SKM-1 (cell line): ENCODE data around the gene NFXL1.
A peak's percentile ranks its signal among the peaks of the same experiment; 100 is the strongest.
"Not testable (repeated sequence)": the region's sequence is repeated elsewhere in the genome, so short reads cannot be mapped to it uniquely, and the experiment has no call there.

Experiments
- DNase-seq: peaks from one replicate; lab custom pipeline; 2025; ENCODE audit not compliant: unreplicated experiment; lab: John Stamatoyannopoulos, UW

The NFXL1 gene

GRCh38 chr4:47914220-47914925 is at the start of gene NFXL1:
NFXL1 (minus strand) TSS chr4:47914583; CDS start chr4:47914203, 380 bp downstream.
- DNase-seq = peak; percentile 91

DNA sequence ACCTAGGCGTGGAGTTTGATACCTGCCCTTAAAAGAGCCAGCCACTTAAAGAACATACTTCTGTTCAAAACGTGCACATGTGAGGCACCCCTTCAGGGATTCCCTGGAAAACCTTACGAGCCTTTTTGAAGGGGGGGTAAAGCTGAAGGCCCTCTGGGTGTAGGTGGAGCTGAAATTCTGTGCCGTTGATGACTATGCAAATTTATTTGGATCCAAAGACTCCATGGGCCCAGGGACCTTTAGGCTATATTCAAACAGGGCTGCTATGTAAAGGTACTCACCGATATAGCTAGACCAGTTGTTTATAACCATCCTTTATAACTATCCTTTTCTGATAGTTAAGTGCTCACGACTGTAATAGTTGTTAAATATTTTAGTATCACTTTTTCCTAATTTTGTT is 40.3 kb upstream of the NFXL1 start:
- DNase-seq = no peak

DNA sequence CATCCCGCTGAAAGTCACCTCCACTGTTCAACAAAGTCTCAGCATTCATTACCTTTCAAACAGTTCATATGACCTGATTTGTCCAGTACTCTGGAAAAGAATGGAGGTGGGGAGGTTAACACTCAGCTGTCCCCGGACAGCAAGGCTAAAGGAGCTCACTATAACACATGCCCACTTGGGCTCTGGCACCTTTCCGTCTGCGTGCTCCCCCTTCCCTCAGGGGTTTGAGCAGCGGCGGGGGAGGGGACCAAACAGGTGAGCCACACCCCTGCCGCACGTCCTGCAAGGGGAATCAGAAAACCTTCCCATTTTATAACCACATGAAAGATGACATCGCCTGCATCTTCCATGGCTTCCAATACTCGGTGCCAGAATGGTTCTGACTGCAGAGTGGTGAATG is 39.9 kb upstream of the NFXL1 start:
- no peak for DNase-seq

GRCh38 chr4:47945930-47946726 is 31.7 kb upstream of the NFXL1 start:
- DNase-seq = no peak

DNA sequence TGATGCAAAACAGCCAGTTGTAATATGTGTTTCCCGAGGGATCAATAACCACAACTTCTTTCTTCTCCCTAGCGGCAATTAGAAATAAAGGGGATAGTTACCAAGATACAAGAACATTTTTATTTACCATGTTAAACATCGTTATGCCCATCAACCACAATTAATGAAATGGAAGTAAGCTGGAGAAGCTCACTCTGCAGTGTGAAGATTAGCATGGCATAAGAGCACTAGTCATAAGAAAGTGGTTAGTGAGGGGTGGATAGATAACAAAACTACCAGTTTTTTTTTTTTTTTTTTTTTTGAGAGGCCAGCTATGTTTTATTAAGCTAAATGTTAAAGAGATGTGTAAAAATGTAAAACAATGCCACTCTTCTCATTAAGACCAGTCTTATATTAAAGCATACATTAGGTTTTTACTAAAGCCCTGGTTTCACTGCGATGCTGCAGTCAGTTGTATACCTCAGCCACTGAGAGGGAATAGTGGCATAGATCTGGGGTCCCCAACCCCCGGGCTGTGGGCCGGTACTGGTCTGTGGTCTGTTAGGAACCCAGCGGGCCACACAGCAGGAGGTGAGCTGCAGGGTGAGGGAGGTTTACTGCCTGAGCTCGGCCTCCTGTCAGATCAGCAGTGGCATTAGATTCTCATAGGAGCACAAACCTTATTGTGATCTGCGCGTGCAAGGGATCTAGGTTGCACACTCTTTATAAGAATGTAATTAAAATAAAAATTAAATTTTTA is 27.9 kb upstream of the NFXL1 start:
- DNase-seq = no peak

- no peak for DNase-seq
Measured at GRCh38 chr4:47939456-47939855, 25.1 kb upstream of the NFXL1 start.

DNA sequence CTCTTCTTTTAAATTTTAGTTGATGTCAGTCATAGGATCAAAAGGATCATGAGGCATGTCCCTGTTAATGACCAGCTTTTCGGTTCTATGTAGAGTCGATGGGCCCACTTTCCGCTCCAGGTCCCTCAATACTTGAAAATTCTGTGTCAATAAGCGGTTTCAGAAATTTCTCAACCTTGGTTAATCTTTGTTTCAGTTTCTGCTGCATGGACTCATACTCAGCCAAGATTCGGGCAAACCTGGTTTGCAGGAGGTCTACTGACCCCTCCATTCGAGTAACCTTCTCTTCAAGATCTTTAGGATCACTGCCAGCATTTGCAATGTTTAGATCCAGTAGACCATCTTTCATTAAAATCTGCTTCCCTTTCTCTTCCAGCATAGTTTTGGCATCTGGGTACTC is 22.0 kb upstream of the NFXL1 start:
- DNase-seq = no peak

- peak; percentile 38 for DNase-seq
Measured at GRCh38 chr4:47933840-47934239, 19.5 kb upstream of the NFXL1 start.

DNA sequence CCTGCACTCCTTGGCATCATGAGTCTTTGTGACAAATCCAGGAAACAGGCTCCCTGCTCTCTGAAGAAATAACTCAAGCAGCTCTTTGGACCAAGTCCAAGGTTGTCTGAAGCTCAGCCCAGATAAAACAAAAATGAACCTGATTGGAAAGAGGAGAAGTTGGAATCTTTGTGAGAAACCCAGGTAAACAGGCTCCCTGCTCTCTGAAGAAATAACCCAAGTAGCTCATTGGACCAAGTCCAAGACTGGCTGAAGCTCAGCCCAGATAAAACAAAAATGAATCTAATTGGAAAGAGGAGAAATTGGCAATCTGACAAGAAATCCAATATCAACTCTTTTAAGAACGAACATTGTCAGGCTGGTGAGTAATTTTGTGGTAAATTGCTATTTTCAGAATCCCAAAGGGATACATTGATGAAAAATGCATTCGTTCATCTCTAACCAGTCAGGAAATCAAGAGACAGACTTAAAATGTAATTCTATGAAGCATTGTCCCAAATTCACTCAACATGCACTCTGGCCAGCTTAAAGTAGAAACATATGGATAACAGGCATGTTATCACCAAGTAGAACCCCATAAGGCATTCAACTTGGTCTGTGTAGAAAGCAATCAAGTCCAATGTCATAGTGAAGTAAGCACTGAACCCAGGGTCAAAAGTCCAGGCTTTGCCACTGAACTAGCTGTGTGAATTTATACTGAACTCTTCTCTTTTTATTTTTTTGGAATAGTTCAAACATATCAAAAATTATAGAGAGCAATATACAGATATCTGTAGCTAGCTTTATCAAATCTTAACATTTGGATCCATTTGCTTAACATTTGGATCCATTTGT is 16.8 kb upstream of the NFXL1 start:
- no peak for DNase-seq

GRCh38 chr4:47929682-47930201 is 15.4 kb upstream of the NFXL1 start:
- DNase-seq = no peak

- no peak for DNase-seq
Measured at GRCh38 chr4:47926667-47927258, 12.4 kb upstream of the NFXL1 start.

GRCh38 chr4:47923261-47923608 is 8.9 kb upstream of the NFXL1 start:
- peak; percentile 38 for DNase-seq

DNA sequence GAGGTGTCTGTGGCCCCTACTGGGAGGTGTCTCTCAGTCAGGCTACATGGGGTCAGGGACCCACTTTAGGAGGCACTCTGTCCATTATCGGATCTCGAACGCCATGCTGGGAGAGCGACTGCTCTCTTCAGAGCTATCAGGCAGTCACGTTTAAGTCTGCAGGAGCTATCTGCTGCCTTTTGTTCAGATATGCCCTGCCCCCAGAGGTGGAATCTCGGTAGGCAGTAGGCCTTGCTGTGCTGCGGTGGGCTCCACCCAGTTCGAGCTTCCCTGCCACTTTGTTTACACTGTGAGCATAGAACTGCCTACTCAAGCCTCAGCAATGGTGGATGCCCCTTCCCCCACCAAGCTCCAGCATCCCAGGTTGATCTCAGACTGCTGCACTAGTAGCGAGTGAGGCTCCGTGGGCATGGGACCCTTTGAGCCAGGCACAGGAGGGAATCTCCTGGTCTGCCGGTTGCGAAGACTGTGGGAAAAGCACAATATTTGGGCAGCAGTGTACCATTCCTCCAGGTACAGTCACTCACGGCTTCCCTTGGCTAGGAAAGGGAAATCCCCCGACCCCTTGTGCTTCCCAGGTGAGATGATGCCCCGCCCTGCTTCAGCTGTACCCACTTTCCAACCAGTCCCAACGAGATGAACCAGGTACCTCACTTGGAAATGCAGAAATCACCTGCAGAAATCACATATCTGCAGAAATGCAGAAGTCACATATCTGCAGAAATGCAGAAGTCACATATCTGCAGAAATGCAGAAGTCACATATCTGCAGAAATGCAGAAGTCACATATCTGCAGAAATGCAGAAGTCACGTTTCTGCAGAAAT is 8.3 kb upstream of the NFXL1 start:
- not testable (repeated sequence) for DNase-seq

DNA sequence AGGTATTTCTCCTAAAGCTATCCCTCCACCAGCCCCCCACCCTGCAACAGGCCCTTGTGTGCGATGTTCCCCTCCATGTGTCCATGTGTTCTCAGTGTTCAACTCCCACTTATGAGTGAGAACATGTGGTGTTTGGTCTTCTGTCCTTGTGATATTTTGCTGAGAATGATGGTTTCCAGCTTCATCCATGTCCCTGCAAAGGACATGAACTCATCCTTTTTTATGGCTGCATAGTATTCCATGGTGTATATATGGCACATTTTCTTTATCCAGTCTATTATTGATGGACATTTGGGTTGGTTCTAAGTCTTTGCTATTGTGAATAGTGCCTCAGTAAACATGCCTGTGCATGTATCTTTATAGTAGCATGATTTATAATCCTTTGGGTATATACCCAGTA is 2.8 kb upstream of the NFXL1 start:
- DNase-seq = not testable (repeated sequence)

DNA sequence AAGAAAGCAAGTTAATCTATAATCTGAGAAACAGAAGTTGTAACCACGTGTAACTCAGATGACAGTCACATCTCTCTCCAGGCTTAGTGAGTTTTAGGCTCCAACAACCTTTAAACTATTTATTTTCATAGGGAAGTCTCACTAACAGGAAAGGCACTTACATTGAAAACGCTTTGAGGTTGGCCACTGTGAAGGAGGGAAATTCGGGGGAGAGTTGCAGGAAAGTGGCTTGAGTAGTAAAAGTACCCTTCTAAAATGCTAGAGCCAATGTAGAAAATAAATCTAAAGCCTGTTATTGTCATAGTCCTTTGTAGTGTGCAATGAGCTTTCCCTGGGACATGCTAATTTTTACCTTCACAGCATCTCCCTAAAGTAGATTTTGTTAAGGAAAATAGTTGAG is 995 bp upstream of the NFXL1 start:
- no peak for DNase-seq

- DNase-seq = no peak
Measured at GRCh38 chr4:47914926-47915237, 499 bp upstream of the NFXL1 start.

GRCh38 chr4:47913861-47914219 is 543 bp downstream of the NFXL1 start:
- DNase-seq = no peak

GRCh38 chr4:47913330-47913729 is 1.1 kb downstream of the NFXL1 start:
- no peak for DNase-seq

DNA sequence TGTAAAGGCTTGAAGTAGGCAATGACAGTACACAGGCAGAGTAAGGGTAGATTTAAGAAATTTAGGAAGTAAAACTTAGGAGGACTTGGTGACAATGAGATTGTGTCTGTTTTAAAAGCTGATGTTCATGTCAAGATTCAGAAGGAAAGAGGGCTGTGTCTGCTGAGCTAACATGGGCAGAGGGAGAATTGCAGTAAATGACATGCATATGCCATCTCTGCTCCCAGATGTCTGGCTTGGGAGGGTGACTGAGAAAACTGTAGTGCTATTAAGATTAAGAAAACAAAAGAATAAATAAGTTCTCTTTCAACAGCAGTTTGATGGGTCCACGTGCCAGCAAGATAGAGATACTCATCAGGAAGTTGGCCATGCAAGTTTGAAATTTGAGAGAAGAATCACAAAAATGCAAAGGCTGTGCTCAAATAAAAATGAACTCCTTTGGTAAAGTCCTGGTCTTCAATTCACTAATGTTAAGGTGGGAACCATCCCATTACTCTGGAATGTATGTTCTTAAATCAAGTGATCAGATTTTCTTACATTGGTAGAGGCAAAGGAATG is 7.2 kb downstream of the NFXL1 start:
- DNase-seq = no peak
